ENCODE measurements around the gene CCNDBP1. TPM values are rescaled to one million over a fixed set of nuclear protein-coding genes. Genes with fewer than 3 reads are reported as not detected.

CCNDBP1 gene
- total RNA-seq, 1 experiment from 2014 or later = 34.1 TPM

DNA sequence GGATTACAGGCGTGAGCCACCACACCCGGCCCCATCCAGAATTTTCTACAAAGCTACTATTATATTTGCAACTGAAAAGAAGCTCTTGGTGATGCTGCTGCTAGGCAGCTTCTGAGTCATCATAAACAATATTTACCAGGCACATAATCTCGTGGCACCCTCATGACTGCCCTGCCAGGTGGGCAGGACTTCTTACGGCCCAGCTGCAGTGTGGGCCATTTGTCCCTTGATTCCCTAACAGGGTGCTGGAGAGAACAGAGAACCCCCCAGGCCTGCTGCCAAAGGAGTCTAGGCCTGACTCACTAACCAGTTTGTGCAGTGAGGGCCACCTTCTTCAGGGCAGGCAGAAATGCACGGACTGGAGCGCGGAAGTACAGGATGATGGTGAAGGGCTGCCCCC, 30.8 kb downstream of the CCNDBP1 start:
- Histone ChIP-seq H3K4me1 (ENCODE audit: insufficient read depth, low read length) (no peaks in the 10 kb centered on the region), H2BK20ac (ENCODE audit: low read depth, low read length, poor library complexity, severe bottlenecking) (no peak overlapping the region), H3K9me3 (ENCODE audit: control insufficient read depth, low read depth, low read length) (no peaks in the 10 kb centered on the region), H2BK12ac (ENCODE audit: insufficient read length, low read depth, low read length) (no peak overlapping the region), H2BK5ac (ENCODE audit: insufficient read length, low read length) (no peak overlapping the region), H3K4ac (ENCODE audit: low read depth, low read length) (no peak overlapping the region), H3K79me2 (ENCODE audit: insufficient read depth, low read length) (no peaks in the 10 kb centered on the region), H4K20me1 (ENCODE audit: control insufficient read depth, insufficient read depth, insufficient read length) (no peaks in the 10 kb centered on the region), H3K4me2 (ENCODE audit: insufficient read depth, insufficient read length, low read length) (no peak overlapping the region), H3T11ph (ENCODE audit: low read length) (no peak overlapping the region), H3K56ac (ENCODE audit: insufficient read length, low read depth, low read length) (no peak overlapping the region), H3K14ac (ENCODE audit: insufficient read depth, low read length) (no peak overlapping the region; the same call in 1 of the 2 replicates), H3K23me2 (ENCODE audit: insufficient read length, low read depth, low read length, poor library complexity, severe bottlenecking) (no peaks in the 10 kb centered on the region), H3K79me1 (ENCODE audit: insufficient read depth, low read depth, low read length, poor library complexity, severe bottlenecking) (no peaks in the 10 kb centered on the region), H4K5ac (ENCODE audit: insufficient read length, low read depth, low read length) (no peak overlapping the region), H3K27ac (ENCODE audit: insufficient read length, low read depth, low read length) (no peak overlapping the region), H2BK120ac (ENCODE audit: low read depth, low read length, poor library complexity, severe bottlenecking) (no peak overlapping the region), H3K9ac (ENCODE audit: extremely low read depth, insufficient read length, low read length) (no peak overlapping the region), H3K18ac (ENCODE audit: insufficient read length, low read depth, low read length) (no peak overlapping the region), H2BK15ac (ENCODE audit: low read depth, low read length) (no peak overlapping the region), H3K27me3 (ENCODE audit: insufficient read depth, low read length) (no peaks in the 10 kb centered on the region), H3K23ac (ENCODE audit: insufficient read length, low read depth, low read length) (no peak overlapping the region), H4K8ac (replicated peaks; ENCODE audit: insufficient read length, low read depth, low read length) (no peak overlapping the region), H2AFZ (ENCODE audit: low read length) (no peak overlapping the region), H2AK5ac (ENCODE audit: insufficient read length, low read length) (no peak overlapping the region), H4K91ac (ENCODE audit: insufficient read length, low read depth, low read length) (no peak overlapping the region)
- Mint-ChIP-seq H3K27ac (no peak overlapping the region), H3K36me3 (ENCODE audit: insufficient read depth in 1 of 3, low read depth in 3 of 3) (no peaks in the 10 kb centered on the region), H3K9me3 (no peaks in the 10 kb centered on the region), H3K27me3 (ENCODE audit: low read depth) (peaks cover 1% of the 10 kb centered on the region; the same call in 1 of the 2 replicates), H3K4me1 (peaks cover 9 to 15% of the 10 kb centered on the region in 2 experiments), H3K4me3 (no peak overlapping the region)
- WGBS (ENCODE audit: extremely low coverage, insufficient read length, low lambda C conversion rate) = no CpG with 5 or more reads among the region's 7 CpGs
- no peak for DNase-seq
- TF ChIP-seq, protein P1, sequence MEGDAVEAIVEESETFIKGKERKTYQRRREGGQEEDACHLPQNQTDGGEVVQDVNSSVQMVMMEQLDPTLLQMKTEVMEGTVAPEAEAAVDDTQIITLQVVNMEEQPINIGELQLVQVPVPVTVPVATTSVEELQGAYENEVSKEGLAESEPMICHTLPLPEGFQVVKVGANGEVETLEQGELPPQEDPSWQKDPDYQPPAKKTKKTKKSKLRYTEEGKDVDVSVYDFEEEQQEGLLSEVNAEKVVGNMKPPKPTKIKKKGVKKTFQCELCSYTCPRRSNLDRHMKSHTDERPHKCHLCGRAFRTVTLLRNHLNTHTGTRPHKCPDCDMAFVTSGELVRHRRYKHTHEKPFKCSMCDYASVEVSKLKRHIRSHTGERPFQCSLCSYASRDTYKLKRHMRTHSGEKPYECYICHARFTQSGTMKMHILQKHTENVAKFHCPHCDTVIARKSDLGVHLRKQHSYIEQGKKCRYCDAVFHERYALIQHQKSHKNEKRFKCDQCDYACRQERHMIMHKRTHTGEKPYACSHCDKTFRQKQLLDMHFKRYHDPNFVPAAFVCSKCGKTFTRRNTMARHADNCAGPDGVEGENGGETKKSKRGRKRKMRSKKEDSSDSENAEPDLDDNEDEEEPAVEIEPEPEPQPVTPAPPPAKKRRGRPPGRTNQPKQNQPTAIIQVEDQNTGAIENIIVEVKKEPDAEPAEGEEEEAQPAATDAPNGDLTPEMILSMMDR (conservative IDR thresholded peaks at IDR 0.05) = no peak
